Prostate gland (tissue), 2 donors: Measurements from ENCODE around the gene KCNH3. TPM values are rescaled to one million over a fixed set of nuclear protein-coding genes. Genes with fewer than 3 reads are reported as not detected.

Experiments
- DNase-seq: peaks from one replicate; pipeline ENCODE4 v3.0.0-alpha.2; 2019; ENCODE audit warnings: low spot score
- H3K27ac ChIP-seq, 2 donors: fragments of 200-600 bp; sonication (generic); 2 replicates each; pipeline ENCODE4 v1.5.1; 2017 to 2019
- H3K27me3 ChIP-seq: fragments of 200-600 bp; sonication (generic); replicated peaks from 2 replicates; pipeline ENCODE4 v1.5.1; 2019; ENCODE audit not compliant: insufficient read depth
- H3K36me3 ChIP-seq, 2 donors: fragments of 200-600 bp; sonication (generic); 1 replicate in 1 of 2; 2 replicates in 1 of 2; pipeline versions ENCODE4 v1.5.1 to v1.8.1; 2017 to 2019
- H3K4me1 ChIP-seq: fragments of 200-600 bp; sonication (generic); replicated peaks from 2 replicates; pipeline ENCODE4 v1.5.1; 2019
- H3K4me3 ChIP-seq, 2 donors: fragments of 200-600 bp; sonication (generic); 2 replicates each; pipeline ENCODE4 v1.5.1; 2017 to 2019
- H3K9me3 ChIP-seq: fragments of 200-600 bp; sonication (generic); 2 replicates; pipeline ENCODE4 v1.5.1; 2017
- CTCF ChIP-seq, 4 experiments: fragments of 200-600 bp in 2 of 4; fragments of 450-650 bp in 2 of 4; sonication (generic) in 2 of 4; IDR thresholded peaks; 1 replicate in 3 of 4; 2 replicates in 1 of 4; pipeline ENCODE4 v1.5.1; 2016 to 2019; ENCODE audit warnings: antibody characterized with exemption in 4 of 4, mild to moderate bottlenecking in 2 of 4, moderate library complexity in 2 of 4
- POLR2A ChIP-seq: fragments of 450-650 bp; IDR thresholded peaks from one replicate; pipeline ENCODE4 v1.6.1; 2016; ENCODE audit warnings: antibody characterized with exemption, mild to moderate bottlenecking
- POLR2AphosphoS5 ChIP-seq: sonication (generic); formaldehyde crosslinking; IDR thresholded peaks from one replicate; pipeline ENCODE4 v1.6.1; 2017; ENCODE audit warnings: antibody characterized with exemption
- WGBS: methylation state at CpG from one replicate; pipeline ENCODE4 v1.1.5; 2018; 5-methylcytosine and 5-hydroxymethylcytosine counted together
- intact Hi-C: fragments of 100-400 bp; cut with DNase I; formaldehyde crosslinking; loops from one replicate; pipeline ENCODE4 v1.14.2; 2022
- total RNA-seq, 2 donors: library from RNA; depleted of rRNA; stranded (reverse); fragments of >200 nt; gene quantifications; one replicate each; pipeline ENCODE4 v1.1.0, GENCODE V29; 2016

The KCNH3 gene
- total RNA-seq, 2 donors from 2014 or later, result 1.8 to 2.2 TPM

DNA sequence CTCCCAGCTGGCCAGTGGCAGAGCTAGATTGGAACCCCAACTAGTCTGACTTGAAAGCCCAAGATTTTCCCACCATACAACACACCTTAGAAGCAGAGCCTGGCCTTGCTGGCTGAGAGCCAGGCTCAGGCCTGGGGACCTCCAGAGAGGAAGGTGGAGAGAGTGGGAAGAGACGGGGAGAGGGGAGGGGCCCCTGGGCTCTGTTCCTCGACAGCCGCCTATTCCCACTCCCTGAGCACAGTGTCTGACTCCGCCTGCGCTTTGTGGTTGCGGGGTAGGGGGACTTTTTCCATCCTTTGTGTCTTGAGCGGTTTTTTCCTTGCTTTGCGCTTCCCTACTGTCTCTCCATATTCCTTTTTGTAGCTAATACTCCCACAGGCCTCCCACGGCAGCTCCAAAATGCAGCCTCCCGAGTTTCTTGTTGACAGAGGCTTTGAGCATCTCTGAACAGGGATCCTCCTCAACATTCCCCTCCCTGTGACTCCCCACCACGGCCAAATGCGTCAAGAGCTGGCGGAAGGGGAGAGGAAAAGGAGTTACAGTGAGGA is 4.0 kb upstream of the KCNH3 start:
- DNase-seq, result no peak
- Histone ChIP-seq H3K27ac (no peak overlapping the region), H3K9me3 (no peaks in the 10 kb centered on the region), H3K4me1 (peaks cover 4% of the 10 kb centered on the region), H3K27me3 (no peaks in the 10 kb centered on the region), H3K36me3 (no peaks in the 10 kb centered on the region), H3K4me3 (no peak overlapping the region)
- intact Hi-C loops, result no loop called here
- WGBS, result 80% methylated on average over 13 of the region's 13 CpGs
- TF ChIP-seq POLR2A (no peak), CTCF (IDR thresholded peaks at IDR 0.05) (no peak), POLR2AphosphoS5 (no peak)

- H3K9me3 ChIP-seq, result no peaks in the 10 kb centered on the region
- no peaks in the 10 kb centered on the region for H3K27me3 ChIP-seq
- intact Hi-C loops, result no loop called here
- H3K36me3 ChIP-seq, result no peaks in the 10 kb centered on the region
- no peak for TF ChIP-seq POLR2AphosphoS5
- no peak for TF ChIP-seq POLR2A
- TF ChIP-seq CTCF (IDR thresholded peaks at IDR 0.05), result no peak
- H3K4me3 ChIP-seq, result no peak overlapping the region
- no peak for DNase-seq
- peaks cover 4% of the 10 kb centered on the region for H3K4me1 ChIP-seq
- no peak overlapping the region for H3K27ac ChIP-seq
- 87% methylated on average over 6 of the region's 6 CpGs for whole genome bisulfite sequencing
These were observed 2.8 kb upstream of the KCNH3 start for GRCh38 chr12:49535921-49536525.

GRCh38 chr12:49536526-49537071 is 2.2 kb upstream of the KCNH3 start:
- 55% methylated on average over 3 of the region's 3 CpGs for WGBS
- Histone ChIP-seq H3K27me3 (no peaks in the 10 kb centered on the region), H3K9me3 (no peaks in the 10 kb centered on the region), H3K36me3 (no peaks in the 10 kb centered on the region), H3K4me3 (no peak overlapping the region), H3K27ac (no peak overlapping the region), H3K4me1 (peaks cover 4% of the 10 kb centered on the region)
- no peak for DNase-seq
- TF ChIP-seq CTCF (IDR thresholded peaks at IDR 0.05) (no peak), POLR2AphosphoS5 (no peak), POLR2A (no peak)
- intact Hi-C loops, result no loop called here

DNA sequence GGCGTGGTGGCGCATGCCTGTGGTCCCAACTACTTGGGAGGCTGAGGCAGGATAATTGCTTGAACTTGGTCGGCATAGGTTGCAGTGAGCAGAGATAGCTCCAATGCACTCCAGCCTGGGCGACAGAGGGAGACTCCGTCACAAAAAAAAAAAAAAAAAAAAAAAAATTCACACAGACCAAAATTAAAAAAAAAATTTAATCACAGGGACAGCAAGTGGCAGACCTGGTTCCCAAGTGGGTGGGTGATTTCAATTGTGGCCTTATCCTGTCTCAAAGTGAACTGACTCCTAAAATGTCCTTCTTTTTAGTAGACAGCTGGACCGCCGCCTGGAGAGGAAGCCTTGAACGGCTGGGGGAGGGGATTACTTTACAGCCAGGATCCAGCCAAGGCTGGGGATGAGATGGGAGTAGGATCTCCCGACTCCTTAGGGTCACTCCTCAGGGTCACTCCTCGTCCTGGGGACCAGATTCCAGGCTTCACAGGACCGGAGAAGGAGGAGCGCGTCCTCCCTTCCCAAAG is 1.5 kb upstream of the KCNH3 start:
- DNase-seq, result no peak
- intact Hi-C loops, result no loop called here
- Histone ChIP-seq H3K4me1 (peaks cover 4% of the 10 kb centered on the region), H3K36me3 (no peaks in the 10 kb centered on the region), H3K27ac (no peak overlapping the region), H3K27me3 (no peaks in the 10 kb centered on the region), H3K4me3 (peak overlapping the region; percentile 32), H3K9me3 (no peaks in the 10 kb centered on the region)
- WGBS, result 29% methylated on average over 13 of the region's 13 CpGs
- TF ChIP-seq POLR2AphosphoS5 (no peak), CTCF (IDR thresholded peaks at IDR 0.05) (no peak), POLR2A (no peak)
